ENCODE results near the gene CCNB3.
"Not testable (repeated sequence)": the region's sequence is repeated elsewhere in the genome, so short reads cannot be mapped to it uniquely, and the experiment has no call there.

CCNB3 gene

DNA sequence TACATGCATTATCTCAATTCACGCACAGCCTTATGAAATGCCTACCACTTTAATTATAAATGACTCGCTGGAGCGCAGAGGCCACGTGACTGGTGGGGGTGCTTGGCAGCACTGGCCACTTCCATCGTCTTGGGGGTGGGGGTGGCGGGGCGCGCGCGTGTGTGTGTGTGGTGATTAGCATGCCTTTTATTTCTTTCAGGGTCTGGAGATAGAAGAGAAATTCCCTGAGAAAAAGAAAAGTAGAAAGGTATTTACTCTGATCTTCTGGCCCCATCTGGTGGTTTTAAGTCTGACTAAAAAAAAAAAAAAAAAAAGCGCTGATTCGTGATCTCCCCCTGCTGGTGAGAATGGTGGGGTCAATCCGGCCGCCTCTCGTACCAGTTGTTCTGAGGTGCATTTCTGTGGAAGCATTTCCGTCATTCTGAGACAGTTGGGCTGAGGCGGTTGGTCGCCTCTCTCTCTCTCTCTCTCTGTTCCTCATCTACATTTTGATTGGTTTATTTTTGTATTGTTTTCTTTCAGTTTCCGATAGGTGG, at the start of gene CCNB3:
Gene CCNB3 (plus strand): TSS at position 402 of the 536 bp plus-strand sequence. CDS start 80,399 bp downstream, outside the sequence.
- FAIRE-seq: no peak

- no peak for FAIRE-seq
Observed at GRCh38 chrX:50157545-50158135, 46.9 kb upstream of the CCNB3 start.

- no peak for FAIRE-seq
Observed at GRCh38 chrX:50158593-50158992, 46.0 kb upstream of the CCNB3 start.

DNA sequence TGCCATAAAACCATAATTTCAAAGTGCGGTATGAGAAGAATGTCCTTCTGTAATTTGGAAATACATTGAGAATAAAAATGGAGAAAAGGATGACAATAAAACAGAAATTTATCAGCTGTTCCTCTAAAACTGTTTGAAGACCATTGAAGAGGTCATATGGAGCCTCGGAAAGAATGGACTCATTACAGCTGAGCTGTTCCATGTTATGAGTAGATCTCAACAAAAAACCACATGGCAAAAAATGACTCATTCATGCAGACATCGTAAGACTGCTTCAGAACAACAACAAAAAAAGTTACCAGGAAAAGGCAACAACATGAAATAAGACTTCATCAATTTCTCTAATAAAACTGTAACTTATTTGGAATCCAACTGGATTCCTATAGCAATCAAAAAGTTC, 43.4 kb upstream of the CCNB3 start:
- FAIRE-seq: no peak

- no peak for FAIRE-seq
Observed at GRCh38 chrX:50165727-50166126, 38.8 kb upstream of the CCNB3 start.

DNA sequence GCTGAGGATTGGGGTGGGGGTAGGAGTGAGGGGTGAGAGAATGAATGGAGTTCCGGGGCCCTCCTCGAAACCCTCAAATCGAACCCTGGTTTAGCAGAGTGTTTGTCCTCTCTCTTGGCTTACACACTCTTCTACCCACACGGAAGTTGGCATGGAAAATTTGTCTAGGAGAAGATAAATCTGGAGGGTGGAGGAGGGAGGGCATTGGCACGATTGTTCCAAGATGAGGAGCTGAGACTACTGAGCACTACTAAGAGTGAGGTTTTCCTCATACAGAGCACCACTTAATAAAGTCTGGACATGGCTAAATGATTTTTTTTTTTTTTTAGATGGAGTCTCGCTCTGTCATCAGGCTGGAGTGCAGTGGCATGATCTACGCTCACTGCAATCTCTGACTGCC, 37.2 kb upstream of the CCNB3 start:
- no peak for FAIRE-seq

GRCh38 chrX:50168241-50168687, 36.3 kb upstream of the CCNB3 start:
- no peak for FAIRE-seq

- no peak for FAIRE-seq
Observed at GRCh38 chrX:50169717-50170116, 34.8 kb upstream of the CCNB3 start.

GRCh38 chrX:50180073-50180940, 24.3 kb upstream of the CCNB3 start:
- no peak for FAIRE-seq

DNA sequence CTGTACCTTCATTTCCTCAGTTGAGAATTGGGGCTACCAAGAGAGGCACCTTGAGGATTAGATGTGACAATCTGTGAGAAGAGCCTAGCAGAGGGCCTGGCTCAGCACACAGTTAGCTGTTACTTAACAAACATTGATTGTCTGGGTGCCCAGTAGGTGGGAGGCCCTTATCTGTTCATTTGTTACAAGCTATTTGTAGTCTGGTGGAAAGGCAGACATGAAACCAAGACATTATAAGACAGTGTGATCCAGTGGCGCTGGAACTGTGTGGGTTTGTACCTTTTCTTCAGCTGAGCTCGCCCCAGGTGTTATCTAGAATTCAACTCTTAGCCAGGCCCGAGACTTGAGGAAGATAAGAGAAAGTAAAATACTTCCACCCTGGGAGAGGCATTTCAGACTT, 20.7 kb upstream of the CCNB3 start:
- no peak for FAIRE-seq

GRCh38 chrX:50188859-50189600, 15.5 kb upstream of the CCNB3 start:
- FAIRE-seq: no peak

DNA sequence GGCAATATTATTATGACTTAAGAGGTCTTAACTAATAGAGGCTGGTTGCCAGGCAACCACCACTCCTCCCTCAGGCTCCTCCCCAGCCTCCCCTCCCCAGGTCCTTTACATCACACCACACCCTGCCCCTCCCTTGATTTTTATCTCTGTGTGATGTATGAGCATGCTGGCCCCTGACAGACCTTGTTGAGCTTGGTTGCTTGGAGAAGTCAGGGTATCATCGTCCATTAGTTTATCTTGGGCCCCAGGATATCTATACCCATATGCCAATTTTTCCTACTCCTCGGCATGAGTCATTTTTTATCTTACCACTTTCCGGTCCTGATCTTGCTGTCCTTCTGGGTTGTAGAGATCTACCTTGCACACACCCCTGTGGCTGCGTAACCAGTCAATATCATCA, 6.2 kb upstream of the CCNB3 start:
- FAIRE-seq: no peak

DNA sequence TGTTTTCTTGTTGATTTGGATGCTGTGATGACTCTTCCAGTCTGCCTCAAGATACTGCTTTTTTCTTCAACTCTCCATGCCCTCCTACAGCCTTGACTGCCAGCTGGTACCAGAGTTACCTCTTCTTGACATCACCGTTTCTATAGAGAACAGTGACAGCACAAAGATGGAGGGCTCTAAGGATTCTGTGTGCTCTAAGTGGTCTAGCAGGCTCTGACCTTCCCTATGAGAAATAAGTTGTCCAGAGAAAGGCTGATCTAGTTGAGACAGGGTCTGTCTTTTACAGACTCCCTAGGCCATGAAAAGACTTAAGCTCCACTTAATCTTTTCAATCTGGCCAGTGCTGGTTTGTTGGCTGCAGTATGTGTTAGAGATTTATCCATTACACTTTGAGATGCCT, 3.7 kb upstream of the CCNB3 start, which contains the start of gene AKAP4:
Gene AKAP4 (minus strand): TSS at position 101 of the 400 bp plus-strand sequence. CDS start 118 bp downstream, outside the sequence.
- no peak for FAIRE-seq

GRCh38 chrX:50202539-50202938, 2.0 kb upstream of the CCNB3 start:
- FAIRE-seq: no peak

DNA sequence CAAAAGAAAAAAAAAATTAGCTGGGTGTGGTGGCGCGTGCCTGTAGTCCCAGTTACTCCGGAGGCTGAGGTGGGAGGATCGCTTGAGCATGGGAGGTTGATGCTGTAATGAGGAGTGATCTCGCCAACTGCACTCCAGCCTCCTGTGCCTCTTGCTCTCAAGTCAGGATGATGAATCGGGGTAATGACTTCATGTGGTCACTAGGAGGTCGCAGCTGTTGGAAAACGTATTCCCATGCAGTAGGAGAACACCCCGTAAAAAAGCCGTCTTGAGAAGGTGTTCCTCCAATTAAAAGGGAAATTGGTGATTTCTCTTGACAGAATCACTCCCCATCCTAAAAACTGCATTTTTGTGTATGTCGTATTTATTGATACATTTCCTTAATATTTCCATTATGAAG, 2.2 kb downstream of the CCNB3 start:
- FAIRE-seq: no peak

DNA sequence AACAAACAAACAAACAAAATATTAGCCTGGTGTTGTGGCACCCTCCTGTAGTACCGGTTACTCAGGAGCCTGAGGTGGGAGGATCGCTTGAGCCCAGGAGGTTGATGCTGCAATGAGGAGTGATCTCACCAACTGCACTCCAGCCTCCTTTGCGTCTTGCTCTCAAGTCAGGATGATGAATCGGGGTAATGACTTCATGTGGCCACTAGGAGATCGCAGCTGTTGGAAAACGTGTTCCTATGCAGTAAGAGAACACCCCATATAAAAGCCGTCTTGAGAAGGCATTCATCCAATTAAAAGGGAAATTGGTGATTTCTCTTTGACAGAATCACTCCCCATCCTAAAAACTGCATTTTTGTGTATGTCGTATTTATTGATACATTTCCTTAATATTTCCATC, 6.9 kb downstream of the CCNB3 start:
- FAIRE-seq: no peak

GRCh38 chrX:50281253-50281652, 76.7 kb downstream of the CCNB3 start:
- FAIRE-seq: no peak

- no peak for FAIRE-seq
Observed at GRCh38 chrX:50327235-50327634, 122.7 kb downstream of the CCNB3 start.

DNA sequence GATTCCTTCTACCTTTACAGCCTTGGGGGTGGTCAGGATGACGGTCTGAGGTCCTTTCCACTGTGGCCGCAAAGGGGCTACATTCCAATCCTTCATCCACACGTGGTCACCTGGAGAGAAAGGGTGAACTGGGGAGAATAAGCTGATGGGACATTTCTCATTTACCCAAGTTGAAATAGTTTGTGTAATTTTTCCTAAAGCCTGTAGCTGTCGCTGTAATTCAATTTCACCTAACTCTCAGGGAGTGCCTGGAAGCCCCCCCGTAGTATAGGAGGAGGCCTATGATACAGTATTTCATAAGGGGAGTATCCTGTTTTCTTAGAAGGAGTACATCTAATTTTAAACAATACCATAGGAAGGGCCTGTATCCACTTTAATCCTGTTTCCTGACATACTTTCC, 128.1 kb downstream of the CCNB3 start:
- not testable (repeated sequence) for FAIRE-seq

DNA sequence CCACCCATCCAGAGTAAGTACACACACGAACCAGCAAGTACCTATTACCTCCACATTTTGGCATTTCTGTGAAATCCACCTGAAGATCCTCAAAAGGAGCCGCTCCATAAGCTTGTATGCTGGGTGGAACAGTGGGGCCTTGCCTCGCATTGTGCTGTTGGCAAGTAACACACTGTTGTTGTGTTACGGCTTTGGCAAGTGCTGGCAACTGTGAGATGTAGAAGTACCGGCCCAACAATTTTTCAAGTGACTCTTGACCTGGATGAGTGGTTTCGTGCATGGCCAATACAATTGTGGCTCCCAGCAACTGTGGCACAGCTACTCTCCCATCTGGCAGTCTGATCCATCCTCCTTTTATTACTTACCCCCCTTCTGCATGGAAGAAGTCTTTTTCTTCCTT, 128.7 kb downstream of the CCNB3 start:
- FAIRE-seq: no peak

- FAIRE-seq: no peak
Observed at GRCh38 chrX:50343917-50344316, 139.4 kb downstream of the CCNB3 start.

- FAIRE-seq: no peak
Observed at GRCh38 chrX:50372966-50373365, 168.4 kb downstream of the CCNB3 start.
